Inflammatory macrophage treated with lipopolysaccharide for 1 hour (primary cell): ENCODE measurements around the gene VPS35L.

ENCODE experiments used
- DNase-seq, 2 donors: peaks; one replicate each; pipeline ENCODE4 v3.0.0-alpha.2; 2020 to 2022

VPS35L gene

GRCh38 chr16:19595043-19595767 is 39.7 kb downstream of the VPS35L start:
- no peak for DNase-seq

- DNase-seq: no peak
These were observed 43.5 kb downstream of the VPS35L start for GRCh38 chr16:19598805-19599510.

- DNase-seq: no peak
These were observed 44.6 kb downstream of the VPS35L start for GRCh38 chr16:19599968-19600716.

GRCh38 chr16:19601083-19601976 is 45.8 kb downstream of the VPS35L start:
- peak in 1 of 2 donors; percentile 40 for DNase-seq

- no peak for DNase-seq
These were observed 49.4 kb downstream of the VPS35L start for GRCh38 chr16:19604911-19605310.

- DNase-seq: no peak
These were observed 50.2 kb downstream of the VPS35L start for GRCh38 chr16:19605701-19606100.

GRCh38 chr16:19607616-19608280 is 52.2 kb downstream of the VPS35L start:
- no peak for DNase-seq

GRCh38 chr16:19609359-19609758 is 53.9 kb downstream of the VPS35L start:
- DNase-seq: no peak

- no peak for DNase-seq
These were observed 54.7 kb downstream of the VPS35L start for GRCh38 chr16:19610200-19610599.

GRCh38 chr16:19613834-19614233 is 58.3 kb downstream of the VPS35L start:
- no peak for DNase-seq

- no peak for DNase-seq
These were observed 60.7 kb downstream of the VPS35L start for GRCh38 chr16:19616241-19616640.

- no peak for DNase-seq
These were observed 63.4 kb downstream of the VPS35L start for GRCh38 chr16:19618876-19619275.

- no peak for DNase-seq
These were observed 65.9 kb downstream of the VPS35L start for GRCh38 chr16:19621445-19621844.

- no peak for DNase-seq
These were observed 69.5 kb downstream of the VPS35L start for GRCh38 chr16:19625039-19625438.

- DNase-seq: no peak
These were observed 81.1 kb downstream of the VPS35L start for GRCh38 chr16:19636436-19637267.

- DNase-seq: no peak
These were observed 84.5 kb downstream of the VPS35L start for GRCh38 chr16:19639986-19640421.

- no peak for DNase-seq
These were observed 87.0 kb downstream of the VPS35L start for GRCh38 chr16:19642501-19642900.

GRCh38 chr16:19644877-19645276 is 89.4 kb downstream of the VPS35L start:
- DNase-seq: no peak

- no peak for DNase-seq
These were observed 90.1 kb downstream of the VPS35L start for GRCh38 chr16:19645557-19645981.

GRCh38 chr16:19649980-19650379 is 94.5 kb downstream of the VPS35L start:
- no peak for DNase-seq

- no peak for DNase-seq
These were observed 98.6 kb downstream of the VPS35L start for GRCh38 chr16:19654147-19654546.
